Sigmoid colon (tissue), 4 donors: Measurements from ENCODE around the gene FGL2.

Source experiments
- POLR2A ChIP-seq, 2 donors: fragments of 450-650 bp; IDR thresholded peaks; one replicate each; pipeline ENCODE4 v1.6.1; 2016; ENCODE audit warnings: antibody characterized with exemption in 2 of 2, mild to moderate bottlenecking in 2 of 2, moderate library complexity in 2 of 2
- POLR2AphosphoS5 ChIP-seq, 4 donors: sonication (generic); formaldehyde crosslinking; IDR thresholded peaks; one replicate each; pipeline ENCODE4 v1.6.1; 2017; ENCODE audit warnings: antibody characterized with exemption in 4 of 4
- TF ChIP-seq, protein P1 (sequence below), 4 experiments: fragments of 450-650 bp in 3 of 4; fragments of 200-600 bp in 1 of 4; IDR thresholded peaks; one replicate each; pipeline ENCODE4 v1.5.1; 2016 to 2019; ENCODE audit warnings: antibody characterized with exemption in 4 of 4, mild to moderate bottlenecking in 3 of 4, moderate library complexity in 2 of 4

DNA sequence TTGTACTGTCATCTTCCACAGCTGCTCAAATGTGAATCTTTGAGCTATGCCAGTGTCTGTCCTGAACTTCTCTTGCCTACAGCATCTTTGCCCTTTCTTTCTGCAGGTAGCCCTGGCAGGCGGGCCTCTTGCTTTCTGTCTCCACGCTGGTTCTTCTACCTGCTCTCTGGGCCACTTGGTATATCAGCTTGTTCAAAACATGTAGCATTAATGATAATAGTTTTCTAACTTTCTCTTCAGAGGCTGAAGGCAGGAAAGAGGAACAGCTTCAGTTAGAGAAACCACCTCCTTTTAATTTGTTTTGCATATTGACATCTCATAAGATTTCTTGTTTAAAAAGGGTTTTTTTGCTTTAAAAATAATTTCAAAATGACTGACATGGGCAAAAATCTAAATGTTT is 923 bp upstream of the FGL2 start:
- TF ChIP-seq, protein P1, sequence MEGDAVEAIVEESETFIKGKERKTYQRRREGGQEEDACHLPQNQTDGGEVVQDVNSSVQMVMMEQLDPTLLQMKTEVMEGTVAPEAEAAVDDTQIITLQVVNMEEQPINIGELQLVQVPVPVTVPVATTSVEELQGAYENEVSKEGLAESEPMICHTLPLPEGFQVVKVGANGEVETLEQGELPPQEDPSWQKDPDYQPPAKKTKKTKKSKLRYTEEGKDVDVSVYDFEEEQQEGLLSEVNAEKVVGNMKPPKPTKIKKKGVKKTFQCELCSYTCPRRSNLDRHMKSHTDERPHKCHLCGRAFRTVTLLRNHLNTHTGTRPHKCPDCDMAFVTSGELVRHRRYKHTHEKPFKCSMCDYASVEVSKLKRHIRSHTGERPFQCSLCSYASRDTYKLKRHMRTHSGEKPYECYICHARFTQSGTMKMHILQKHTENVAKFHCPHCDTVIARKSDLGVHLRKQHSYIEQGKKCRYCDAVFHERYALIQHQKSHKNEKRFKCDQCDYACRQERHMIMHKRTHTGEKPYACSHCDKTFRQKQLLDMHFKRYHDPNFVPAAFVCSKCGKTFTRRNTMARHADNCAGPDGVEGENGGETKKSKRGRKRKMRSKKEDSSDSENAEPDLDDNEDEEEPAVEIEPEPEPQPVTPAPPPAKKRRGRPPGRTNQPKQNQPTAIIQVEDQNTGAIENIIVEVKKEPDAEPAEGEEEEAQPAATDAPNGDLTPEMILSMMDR (IDR thresholded peaks at IDR 0.05) = no peak
- TF ChIP-seq POLR2A (IDR thresholded peaks at IDR 0.05) = no peak
- TF ChIP-seq POLR2AphosphoS5 (IDR thresholded peaks at IDR 0.05) = no peak
